ENCODE results near the gene DAB1.

The DAB1 gene

DNA sequence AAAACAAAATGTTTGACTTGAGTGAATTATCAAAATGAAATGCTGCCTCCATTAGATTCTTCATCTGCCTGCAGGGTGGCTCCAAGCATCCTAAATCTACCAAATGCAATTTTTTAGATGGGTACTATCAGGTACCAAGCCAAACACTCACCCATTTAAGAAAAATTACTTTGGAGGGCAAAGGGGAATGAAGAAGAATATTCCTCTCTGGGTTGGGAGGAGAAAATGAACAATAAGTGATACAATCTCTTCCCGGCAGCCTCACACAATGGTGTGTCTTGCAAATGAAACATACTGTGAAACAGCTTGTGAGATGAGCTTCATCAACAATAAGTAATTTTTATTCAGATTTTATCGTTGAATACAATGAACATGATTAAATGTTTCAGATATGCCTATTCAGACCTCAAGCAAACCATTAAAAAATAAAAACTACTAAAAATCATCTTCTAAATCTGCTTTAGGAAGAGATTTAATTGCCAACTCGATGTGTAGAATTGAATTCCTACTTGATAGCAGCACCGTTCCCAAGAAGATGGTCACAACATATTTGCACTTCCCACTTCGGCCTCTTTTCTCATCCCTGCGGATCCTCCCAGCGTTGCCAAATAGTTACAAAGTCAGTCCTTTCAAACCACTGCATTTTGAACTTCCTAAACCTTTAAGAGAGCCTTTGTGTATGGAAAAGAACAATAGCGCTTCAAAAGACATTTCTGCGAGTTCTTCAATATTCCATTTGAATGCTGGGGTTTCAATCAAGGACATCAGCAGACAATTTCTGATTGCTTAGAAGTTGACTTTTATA lies 2.7 kb downstream of the DAB1 start:
- in situ Hi-C loops (cut with HindIII; ENCODE audit: low sequenced_read_pairs) = no loop called here
- no peak for DNase-seq (ENCODE audit: low read depth)
- no peak overlapping the region for H3K4me3 ChIP-seq (ENCODE audit: low read depth, low read length)
- TF ChIP-seq, protein P1, sequence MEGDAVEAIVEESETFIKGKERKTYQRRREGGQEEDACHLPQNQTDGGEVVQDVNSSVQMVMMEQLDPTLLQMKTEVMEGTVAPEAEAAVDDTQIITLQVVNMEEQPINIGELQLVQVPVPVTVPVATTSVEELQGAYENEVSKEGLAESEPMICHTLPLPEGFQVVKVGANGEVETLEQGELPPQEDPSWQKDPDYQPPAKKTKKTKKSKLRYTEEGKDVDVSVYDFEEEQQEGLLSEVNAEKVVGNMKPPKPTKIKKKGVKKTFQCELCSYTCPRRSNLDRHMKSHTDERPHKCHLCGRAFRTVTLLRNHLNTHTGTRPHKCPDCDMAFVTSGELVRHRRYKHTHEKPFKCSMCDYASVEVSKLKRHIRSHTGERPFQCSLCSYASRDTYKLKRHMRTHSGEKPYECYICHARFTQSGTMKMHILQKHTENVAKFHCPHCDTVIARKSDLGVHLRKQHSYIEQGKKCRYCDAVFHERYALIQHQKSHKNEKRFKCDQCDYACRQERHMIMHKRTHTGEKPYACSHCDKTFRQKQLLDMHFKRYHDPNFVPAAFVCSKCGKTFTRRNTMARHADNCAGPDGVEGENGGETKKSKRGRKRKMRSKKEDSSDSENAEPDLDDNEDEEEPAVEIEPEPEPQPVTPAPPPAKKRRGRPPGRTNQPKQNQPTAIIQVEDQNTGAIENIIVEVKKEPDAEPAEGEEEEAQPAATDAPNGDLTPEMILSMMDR (IDR thresholded peaks at IDR 0.05; ENCODE audit: low read depth, low read length, missing control alignments) = no peak

DNA sequence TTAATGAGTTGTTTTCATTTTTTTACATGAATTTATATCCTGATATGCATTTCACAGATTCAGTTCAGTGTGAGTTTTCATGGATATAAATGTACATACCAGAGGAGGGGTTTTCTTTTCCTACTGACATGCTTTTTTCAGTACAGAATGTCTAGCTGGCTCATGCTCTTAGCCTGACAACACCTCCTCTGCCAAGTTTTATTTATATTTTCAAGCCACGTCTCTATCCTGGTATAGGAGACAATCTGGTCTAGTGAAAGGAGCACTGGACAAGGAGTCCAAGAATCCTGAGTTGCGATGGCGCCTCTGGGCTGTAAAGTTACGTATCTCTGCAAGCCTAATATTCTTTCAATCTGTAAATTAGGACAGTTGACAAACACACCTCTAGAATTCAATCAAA lies 4.9 kb downstream of the DAB1 start:
- DNase-seq (ENCODE audit: low read depth) = no peak
- TF ChIP-seq, protein P1 (IDR thresholded peaks at IDR 0.05; ENCODE audit: low read depth, low read length, missing control alignments) = no peak
- H3K4me3 ChIP-seq (ENCODE audit: low read depth, low read length) = no peak overlapping the region
- in situ Hi-C loops (cut with HindIII; ENCODE audit: low sequenced_read_pairs) = no loop called here

DNA sequence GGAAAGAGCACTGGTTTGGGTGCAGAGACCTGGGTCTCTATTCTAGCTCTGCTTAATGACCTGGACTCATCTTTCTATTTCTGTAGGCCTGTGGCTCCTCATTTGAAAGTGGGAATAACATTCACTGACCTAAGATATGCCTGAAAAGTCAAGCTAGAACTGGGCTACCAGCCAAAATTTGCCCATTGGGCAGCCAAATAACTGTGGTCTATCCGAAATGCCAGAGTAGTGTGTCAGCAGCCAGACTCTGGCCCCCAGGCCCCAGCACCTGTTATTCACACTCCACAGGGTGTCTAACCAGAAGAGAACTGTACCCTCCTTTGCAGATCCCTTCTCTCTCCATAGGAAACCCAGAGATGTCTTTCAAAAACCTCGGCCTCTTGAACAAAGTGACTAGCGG lies 12.6 kb downstream of the DAB1 start:
- no peak overlapping the region for H3K4me3 ChIP-seq (ENCODE audit: low read depth, low read length)
- in situ Hi-C loops (cut with HindIII; ENCODE audit: low sequenced_read_pairs) = no loop called here
- TF ChIP-seq, protein P1 (IDR thresholded peaks at IDR 0.05; ENCODE audit: low read depth, low read length, missing control alignments) = no peak
- DNase-seq (ENCODE audit: low read depth) = peak; percentile 88

DNA sequence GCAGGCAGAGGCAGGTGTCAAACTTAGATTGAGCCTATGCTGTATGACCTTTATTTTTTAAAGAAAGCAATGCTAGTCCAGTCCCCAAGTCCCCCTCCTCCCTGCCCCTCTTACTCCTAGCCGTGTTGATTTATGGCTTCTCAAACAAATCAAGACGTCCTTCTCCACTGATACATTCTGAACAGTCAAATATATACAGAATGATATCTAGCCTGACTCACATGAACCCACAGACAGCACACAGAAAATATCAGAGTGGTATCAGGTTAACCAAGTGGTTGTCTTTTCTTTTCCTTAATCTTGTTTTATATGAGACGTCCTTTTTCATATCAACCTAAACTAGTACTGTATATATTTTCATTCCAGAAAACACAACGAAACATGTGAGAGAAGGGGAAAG lies 13.4 kb downstream of the DAB1 start:
- TF ChIP-seq, protein P1 (IDR thresholded peaks at IDR 0.05; ENCODE audit: low read depth, low read length, missing control alignments) = no peak
- in situ Hi-C loops (cut with HindIII; ENCODE audit: low sequenced_read_pairs) = no loop called here

DNA sequence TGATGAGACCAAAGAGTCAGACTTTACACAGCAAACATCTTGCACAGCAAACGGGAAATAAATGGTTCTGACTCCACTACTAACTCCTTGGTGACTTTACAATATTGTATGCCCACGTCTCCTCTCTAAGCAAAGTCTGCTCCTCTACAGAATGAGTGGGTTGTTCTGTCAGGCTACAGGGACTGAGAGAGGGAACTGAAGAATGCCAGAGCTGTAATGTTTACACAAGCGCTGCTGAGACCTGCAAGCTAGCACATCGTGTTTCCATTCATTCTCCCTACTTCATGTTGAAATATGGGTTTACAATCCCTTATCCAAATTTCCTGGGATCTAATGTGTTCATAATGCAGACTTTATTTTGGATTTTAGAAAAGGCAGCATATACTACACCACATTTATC lies 15.9 kb downstream of the DAB1 start:
- in situ Hi-C loops (cut with HindIII; ENCODE audit: low sequenced_read_pairs) = no loop called here
- DNase-seq (ENCODE audit: low read depth) = no peak
- TF ChIP-seq, protein P1 (IDR thresholded peaks at IDR 0.05; ENCODE audit: low read depth, low read length, missing control alignments) = no peak
- H3K4me3 ChIP-seq (ENCODE audit: low read depth, low read length) = no peak overlapping the region

More for the DNA sequence above, 13.4 kb downstream of the DAB1 start:
- no peak for DNase-seq (ENCODE audit: low read depth)
- no peak overlapping the region for H3K4me3 ChIP-seq (ENCODE audit: low read depth, low read length)

DNA sequence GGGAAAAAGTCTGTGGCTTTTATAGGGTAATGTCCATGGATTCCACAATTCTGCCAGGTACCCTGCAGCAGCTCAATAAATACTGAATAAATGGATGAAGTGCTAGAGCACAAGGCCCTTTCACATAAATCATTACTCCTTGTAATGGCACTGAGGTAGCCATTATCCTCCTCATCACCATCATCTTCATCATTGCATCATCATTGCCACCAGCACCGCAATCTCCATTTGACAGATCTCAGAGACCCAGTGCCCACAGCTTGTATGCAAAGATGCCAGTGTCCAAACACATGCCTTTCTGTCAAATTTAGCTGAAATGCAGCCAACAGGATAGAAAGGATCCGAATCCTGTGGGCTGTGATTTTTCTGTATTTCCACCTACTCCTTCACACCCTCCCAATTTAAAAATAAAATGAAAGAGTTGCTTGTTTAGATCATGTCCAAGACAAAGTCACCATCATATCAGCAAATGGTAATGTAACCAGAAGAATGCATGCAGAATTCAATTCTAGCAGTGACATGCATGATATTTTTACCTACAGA lies 17.4 kb downstream of the DAB1 start:
- DNase-seq (ENCODE audit: low read depth) = no peak
- H3K4me3 ChIP-seq (ENCODE audit: low read depth, low read length) = no peak overlapping the region
- TF ChIP-seq, protein P1 (IDR thresholded peaks at IDR 0.05; ENCODE audit: low read depth, low read length, missing control alignments) = no peak
- in situ Hi-C loops (cut with HindIII; ENCODE audit: low sequenced_read_pairs) = no loop called here
